GM12878 (cell line): ENCODE data around the gene RNF166. TPM values are rescaled to one million over a fixed set of nuclear protein-coding genes. Genes with fewer than 3 reads are reported as not detected.
A peak's percentile ranks its signal among the peaks of the same experiment; 100 is the strongest.

Source experiments
- ASH2L ChIP-seq: fragments of 300-600, 200-600 bp; sonication (generic); IDR thresholded peaks from 2 replicates; pipeline ENCODE4 v1.6.1; 2017; ENCODE audit warnings: low read depth, mild to moderate bottlenecking, borderline replicate concordance
- ATF3 ChIP-seq: IDR thresholded peaks from 2 replicates; pipeline ENCODE4 v1.6.1; 2011; ENCODE audit warnings: low read depth, mild to moderate bottlenecking, low read length, moderate library complexity, borderline replicate concordance; ENCODE audit errors: extremely low read depth
- BCL11A ChIP-seq: IDR thresholded peaks from 2 replicates; pipeline ENCODE4 v1.6.1; 2011; ENCODE audit warnings: low read depth, low read length
- CREM ChIP-seq: IDR thresholded peaks from 2 replicates; pipeline ENCODE4 v1.6.1; 2014; ENCODE audit warnings: antibody characterized with exemption, low read depth
- E2F4 ChIP-seq: IDR thresholded peaks from 2 replicates; pipeline ENCODE4 v1.6.1; 2012; ENCODE audit warnings: low read depth, low read length, improper control_type of control experiment
- EP300 ChIP-seq, 2 experiments: fragments of 150-350 bp in 1 of 2; IDR thresholded peaks; 2 replicates each; pipeline ENCODE4 v1.6.1; 2011 to 2012; ENCODE audit warnings: low read depth in 2 of 2, low read length in 2 of 2, borderline replicate concordance in 1 of 2, improper control_type of control experiment in 1 of 2, inconsistent platforms in 1 of 2; ENCODE audit not compliant: control insufficient read depth in 1 of 2
- ESRRA ChIP-seq: IDR thresholded peaks from 2 replicates; pipeline ENCODE4 v1.6.1; 2012; ENCODE audit warnings: mild to moderate bottlenecking, low read length, improper control_type of control experiment
- ETV6 ChIP-seq, 2 experiments: fragments of 450-650 bp in 1 of 2; IDR thresholded peaks in 1 of 2; conservative IDR thresholded peaks in 1 of 2; 2 replicates each; pipeline ENCODE4 v1.6.1; 2014; ENCODE audit warnings: antibody characterized with exemption in 1 of 2, borderline replicate concordance in 1 of 2, low read depth in 1 of 2, mild to moderate bottlenecking in 1 of 2, moderate library complexity in 1 of 2
- FOXM1 ChIP-seq: IDR thresholded peaks from 2 replicates; pipeline ENCODE4 v1.6.1; 2012; ENCODE audit warnings: low read depth, mild to moderate bottlenecking, inconsistent platforms, low read length, moderate library complexity
- GABPA ChIP-seq: IDR thresholded peaks from 2 replicates; pipeline ENCODE4 v1.6.1; 2014; ENCODE audit warnings: antibody characterized with exemption, low read depth, mild to moderate bottlenecking, inconsistent platforms
- NRF1 ChIP-seq: conservative IDR thresholded peaks from 2 replicates; pipeline ENCODE4 v1.6.1; 2011; ENCODE audit warnings: mild to moderate bottlenecking, low read depth, low read length, improper control_type of control experiment
- SIN3A ChIP-seq: IDR thresholded peaks from 2 replicates; pipeline ENCODE4 v1.6.1; 2012; ENCODE audit warnings: low read depth, low read length, improper control_type of control experiment
- SMAD5 ChIP-seq: IDR thresholded peaks from 2 replicates; pipeline ENCODE4 v1.6.1; 2016; ENCODE audit warnings: antibody characterized with exemption, low read depth
- SMC3 ChIP-seq: IDR thresholded peaks from 2 replicates; pipeline ENCODE4 v1.6.1; 2011; ENCODE audit warnings: low read length, improper control_type of control experiment, borderline replicate concordance
- ZNF217 ChIP-seq: fragments of 450-650 bp; IDR thresholded peaks from 2 replicates; pipeline ENCODE4 v1.6.1; 2017; ENCODE audit warnings: antibody characterized with exemption, mild to moderate bottlenecking
- ZNF384 ChIP-seq: IDR thresholded peaks from 2 replicates; pipeline ENCODE4 v1.6.1; 2012; ENCODE audit warnings: low read depth, mild to moderate bottlenecking, low read length, improper control_type of control experiment, borderline replicate concordance
- ZNF622 ChIP-seq: fragments of 450-650 bp; IDR thresholded peaks from 2 replicates; pipeline ENCODE4 v1.6.1; 2017; ENCODE audit warnings: mild to moderate bottlenecking, inconsistent platforms
- polyA plus RNA-seq, 11 experiments: library from polyadenylated mRNA; depleted of rRNA in 4 of 11; unstranded in 6 of 11; stranded (reverse) in 5 of 11; fragments of >200 nt; fragmentation: Nextera tagmentation in 4 of 11; fragmentation: Illumina TruSeq in 1 of 11; extraction: Ambion mirVana in 4 of 11; extraction: Trizol in 1 of 11; gene quantifications; 1 replicate in 1 of 11; 2 replicates in 10 of 11; pipeline versions ENCODE4 v1.2.1 to v1.2.3, GENCODE V29; 2011 to 2016; ENCODE audit warnings: inconsistent platforms in 2 of 11, missing spikeins in 2 of 11, low read depth in 1 of 11
- total RNA-seq, 4 experiments: library from RNA; depleted of rRNA in 3 of 4; stranded (reverse); fragments of >200 nt in 3 of 4; fragmentation: Illumina TruSeq in 1 of 4; extraction: Trizol in 1 of 4; gene quantifications; 2 replicates each; pipeline versions ENCODE4 v1.2.1 to v1.2.3, GENCODE V29; 2013 to 2021
- TF ChIP-seq, protein P1 (sequence below): fragments of 450-650 bp; IDR thresholded peaks from 2 replicates; pipeline ENCODE4 v1.6.1; 2017; ENCODE audit warnings: antibody characterized with exemption, mild to moderate bottlenecking, moderate library complexity
- TF ChIP-seq, protein P2 (sequence below): fragments of 450-650 bp; conservative IDR thresholded peaks from 2 replicates; pipeline ENCODE4 v1.6.1; 2017; ENCODE audit warnings: mild to moderate bottlenecking, moderate library complexity

Gene RNF166
- total and polyA plus RNA-seq, 10 of the 15 experiments (the other 5 are each of a cell fraction or from before 2014, with no cell fraction given) = 0.48 to 32.8 (median 12.1) TPM

DNA sequence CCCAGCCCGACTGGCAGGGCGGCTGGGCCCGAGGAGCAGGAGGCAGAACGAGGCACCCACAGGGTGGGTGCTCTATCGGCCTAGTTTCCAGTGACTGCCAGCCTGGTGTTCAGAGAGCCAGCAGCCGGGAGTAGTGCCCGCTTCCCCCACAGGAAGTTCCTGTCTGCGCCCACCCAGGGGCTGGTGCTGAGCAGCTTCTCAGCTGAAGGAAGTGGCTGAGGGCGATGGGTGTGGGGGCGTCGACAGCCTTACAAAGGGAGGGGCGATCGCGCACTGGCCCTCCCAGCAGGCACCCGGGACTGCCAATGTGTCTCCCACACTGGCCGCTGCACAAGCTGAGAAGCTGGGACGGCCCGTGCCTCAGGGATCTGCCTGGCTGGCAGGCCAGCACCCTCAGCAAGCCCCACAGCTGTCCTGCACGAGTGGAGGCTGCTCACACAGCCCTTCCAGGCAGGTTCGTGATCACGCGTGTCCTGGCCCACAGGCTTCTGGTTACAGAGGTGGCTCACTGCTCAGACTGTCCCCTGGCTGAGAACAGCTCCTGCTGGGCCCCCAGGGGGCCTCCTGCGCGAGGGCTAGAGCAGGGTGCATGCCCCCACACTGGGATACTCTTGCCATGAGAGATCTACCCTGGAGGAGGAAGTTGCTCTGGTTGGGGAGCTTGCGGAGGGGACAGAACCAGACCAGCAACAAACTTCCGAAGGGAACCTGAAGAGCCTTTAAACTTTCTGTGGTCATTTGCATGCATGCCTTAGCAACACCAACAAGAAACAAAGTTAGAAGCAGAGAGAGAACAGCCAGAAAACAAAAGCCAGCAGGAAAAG lies 2.5 kb downstream of the RNF166 start (continued):
- TF ChIP-seq ZNF384 = no peak
- no peak for TF ChIP-seq EP300 (IDR thresholded peaks at IDR 0.05; ENCODE audit: borderline replicate concordance in 1 of 2, control insufficient read depth in 1 of 2, low read depth in 2 of 2, low read length in 2 of 2)
- TF ChIP-seq SIN3A = peak; percentile 38; the same call in 1 of the 2 replicates
- TF ChIP-seq ZNF217 = no peak
- no peak for TF ChIP-seq BCL11A
- TF ChIP-seq NRF1 = no peak
- TF ChIP-seq ETV6 (conservative IDR thresholded peaks at IDR 0.05 in 1 of 2, IDR thresholded peaks at IDR 0.05 in 1 of 2; ENCODE audit: borderline replicate concordance in 1 of 2, low read depth in 1 of 2) = no peak
- no peak for TF ChIP-seq CREM
- TF ChIP-seq FOXM1 = no peak
- no peak for TF ChIP-seq ZNF622
- no peak for TF ChIP-seq ATF3
- TF ChIP-seq SMAD5 = no peak
- TF ChIP-seq GABPA = no peak
- TF ChIP-seq SMC3 = no peak
- no peak for TF ChIP-seq ASH2L
- no peak for TF ChIP-seq E2F4
- TF ChIP-seq, protein P1, sequence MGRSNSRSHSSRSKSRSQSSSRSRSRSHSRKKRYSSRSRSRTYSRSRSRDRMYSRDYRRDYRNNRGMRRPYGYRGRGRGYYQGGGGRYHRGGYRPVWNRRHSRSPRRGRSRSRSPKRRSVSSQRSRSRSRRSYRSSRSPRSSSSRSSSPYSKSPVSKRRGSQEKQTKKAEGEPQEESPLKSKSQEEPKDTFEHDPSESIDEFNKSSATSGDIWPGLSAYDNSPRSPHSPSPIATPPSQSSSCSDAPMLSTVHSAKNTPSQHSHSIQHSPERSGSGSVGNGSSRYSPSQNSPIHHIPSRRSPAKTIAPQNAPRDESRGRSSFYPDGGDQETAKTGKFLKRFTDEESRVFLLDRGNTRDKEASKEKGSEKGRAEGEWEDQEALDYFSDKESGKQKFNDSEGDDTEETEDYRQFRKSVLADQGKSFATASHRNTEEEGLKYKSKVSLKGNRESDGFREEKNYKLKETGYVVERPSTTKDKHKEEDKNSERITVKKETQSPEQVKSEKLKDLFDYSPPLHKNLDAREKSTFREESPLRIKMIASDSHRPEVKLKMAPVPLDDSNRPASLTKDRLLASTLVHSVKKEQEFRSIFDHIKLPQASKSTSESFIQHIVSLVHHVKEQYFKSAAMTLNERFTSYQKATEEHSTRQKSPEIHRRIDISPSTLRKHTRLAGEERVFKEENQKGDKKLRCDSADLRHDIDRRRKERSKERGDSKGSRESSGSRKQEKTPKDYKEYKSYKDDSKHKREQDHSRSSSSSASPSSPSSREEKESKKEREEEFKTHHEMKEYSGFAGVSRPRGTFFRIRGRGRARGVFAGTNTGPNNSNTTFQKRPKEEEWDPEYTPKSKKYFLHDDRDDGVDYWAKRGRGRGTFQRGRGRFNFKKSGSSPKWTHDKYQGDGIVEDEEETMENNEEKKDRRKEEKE = no peak
- TF ChIP-seq, protein P2, sequence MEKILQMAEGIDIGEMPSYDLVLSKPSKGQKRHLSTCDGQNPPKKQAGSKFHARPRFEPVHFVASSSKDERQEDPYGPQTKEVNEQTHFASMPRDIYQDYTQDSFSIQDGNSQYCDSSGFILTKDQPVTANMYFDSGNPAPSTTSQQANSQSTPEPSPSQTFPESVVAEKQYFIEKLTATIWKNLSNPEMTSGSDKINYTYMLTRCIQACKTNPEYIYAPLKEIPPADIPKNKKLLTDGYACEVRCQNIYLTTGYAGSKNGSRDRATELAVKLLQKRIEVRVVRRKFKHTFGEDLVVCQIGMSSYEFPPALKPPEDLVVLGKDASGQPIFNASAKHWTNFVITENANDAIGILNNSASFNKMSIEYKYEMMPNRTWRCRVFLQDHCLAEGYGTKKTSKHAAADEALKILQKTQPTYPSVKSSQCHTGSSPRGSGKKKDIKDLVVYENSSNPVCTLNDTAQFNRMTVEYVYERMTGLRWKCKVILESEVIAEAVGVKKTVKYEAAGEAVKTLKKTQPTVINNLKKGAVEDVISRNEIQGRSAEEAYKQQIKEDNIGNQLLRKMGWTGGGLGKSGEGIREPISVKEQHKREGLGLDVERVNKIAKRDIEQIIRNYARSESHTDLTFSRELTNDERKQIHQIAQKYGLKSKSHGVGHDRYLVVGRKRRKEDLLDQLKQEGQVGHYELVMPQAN = no peak
- TF ChIP-seq ESRRA = no peak
